Naive thymus-derived CD8-positive, alpha-beta T cell (primary cell): ENCODE results near the gene TRAPPC14. TPM values are rescaled to one million over a fixed set of nuclear protein-coding genes. Genes with fewer than 3 reads are reported as not detected.
"Not testable (repeated sequence)": the region's sequence is repeated elsewhere in the genome, so short reads cannot be mapped to it uniquely, and the experiment has no call there.

ENCODE experiments used
- ATAC-seq, 2 donors: fragments of 150-1000 bp; cut with Tn5 transposase in 1 of 2; sonication (Bioruptor Pico), chemical (Tn5 transposase) in 1 of 2; 1 replicate in 1 of 2; 2 replicates in 1 of 2; pipeline ENCODE4 v1.10.0; 2021; ENCODE audit warnings: mild to moderate bottlenecking in 2 of 2, moderate library complexity in 2 of 2
- POLR2A ChIA-PET: fragments of 350-600 bp; sonication (Branson Sonifier 250); formaldehyde crosslinking; loops from one replicate; lab custom pipeline; 2021; ENCODE audit warnings: antibody characterized with exemption; lab: Charles Lee
- DNase-seq, 10 donors: peaks; one replicate each; pipeline versions ENCODE4 v3.0.0 to v3.0.0-alpha.2; 2020 to 2022
- H3K27ac Mint-ChIP-seq, 10 donors: one replicate each; pipeline ENCODE4 v1.8.0; 2020 to 2022; ENCODE audit warnings: mild to moderate bottlenecking in 10 of 10, mixed read lengths in 10 of 10, moderate library complexity in 4 of 10, inconsistent platforms in 1 of 10
- H3K27me3 Mint-ChIP-seq, 5 donors: one replicate each; pipeline ENCODE4 v1.8.0; 2021 to 2022; ENCODE audit warnings: mixed read lengths in 5 of 5
- H3K36me3 Mint-ChIP-seq, 3 donors: one replicate each; pipeline ENCODE4 v1.8.0; 2020 to 2022; ENCODE audit warnings: mixed read lengths in 3 of 3, mild to moderate bottlenecking in 2 of 3, inconsistent platforms in 1 of 3
- H3K4me1 Mint-ChIP-seq, 4 donors: one replicate each; pipeline ENCODE4 v1.8.0; 2021 to 2022; ENCODE audit warnings: mixed read lengths in 4 of 4
- H3K4me3 Mint-ChIP-seq, 10 donors: one replicate each; pipeline ENCODE4 v1.8.0; 2020 to 2022; ENCODE audit warnings: mild to moderate bottlenecking in 10 of 10, mixed read lengths in 10 of 10, moderate library complexity in 6 of 10, inconsistent platforms in 1 of 10
- H3K9me3 Mint-ChIP-seq, 9 donors: one replicate each; pipeline ENCODE4 v1.8.0; 2020 to 2022; ENCODE audit warnings: mixed read lengths in 9 of 9, mild to moderate bottlenecking in 3 of 9, inconsistent platforms in 1 of 9, moderate library complexity in 1 of 9
- polyA plus RNA-seq, 3 donors: library from polyadenylated mRNA; unstranded; fragments of 300-500 nt; fragmentation: Illumina TruSeq; gene quantifications; one replicate each; pipeline ENCODE4 v1.2.3, GENCODE V29; 2021
- total RNA-seq, 8 experiments: library from RNA in 2 of 8; stranded (reverse) in 2 of 8; gene quantifications; one replicate each; pipeline ENCODE4 v1.2.3 and lab custom pipeline; 2021 to 2026

TRAPPC14 gene
- total RNA-seq (100 to 1,000 TPM; 103 to 109 TPM), polyA plus RNA-seq (1 to 10 TPM; 2.1 to 4.5 (median 2.4) TPM), total RNA-seq (lab: John Stamatoyannopoulos, UW) (35.9 to 80.0 (median 56.7) reads per million in 6 experiments)

GRCh38 chr7:100158229-100159098, at the start of gene TRAPPC14:
TSS of gene TRAPPC14 (minus strand) at chr7:100158723. CDS start at chr7:100158499, 224 bp downstream.
- peak within 1 kb of the TSS; percentile 77 to 95 (median 92) for H3K27ac Mint-ChIP-seq
- H3K4me3 Mint-ChIP-seq: peak within 1 kb of the TSS; percentile 79 to 90 (median 88)

GRCh38 chr7:100204454-100204853, 45.9 kb upstream of the TRAPPC14 start:
- Mint-ChIP-seq H3K4me3 (peak overlapping the region in 1 of 10 donors; percentile 46), H3K27ac (peak overlapping the region in 1 of 10 donors; percentile 19), H3K27me3 (no peaks in the 10 kb centered on the region), H3K36me3 (no peaks in the 10 kb centered on the region), H3K9me3 (no peaks in the 10 kb centered on the region), H3K4me1 (peaks cover 15 to 23% (median 16%) of the 10 kb centered on the region in 4 donors)
- DNase-seq (no peak), ATAC-seq (no peak)
- POLR2A ChIA-PET: interaction anchor here (0.6 kb wide), 1 partner anchor 27 kb away, joined by 5 read pairs; no protein-coding TSS in a partner anchor

More at GRCh38 chr7:100158229-100159098, at the start of gene TRAPPC14:
- Mint-ChIP-seq H3K27me3 (no peaks in the 10 kb centered on the region), H3K9me3 (no peaks in the 10 kb centered on the region), H3K36me3 (peaks cover 0 to 35% (median 2%) of the 10 kb centered on the region in 3 donors), H3K4me1 (peaks cover 18 to 64% (median 55%) of the 10 kb centered on the region in 4 donors)
- peak; percentile 80 to 94 (median 88) for DNase-seq
- POLR2A ChIA-PET: interaction anchor here (0.7 to 18.7 kb wide), 12 partner anchors 5 to 270 kb away, joined by 3 to 358 read pairs (median 7); partner anchors contain the start of genes GAL3ST4, GPC2, LAMTOR4 and MBLAC1
- peak; percentile 77 to 85 for ATAC-seq

- Mint-ChIP-seq H3K27me3 (no peaks in the 10 kb centered on the region), H3K36me3 (no peaks in the 10 kb centered on the region), H3K4me3 (no peak overlapping the region), H3K4me1 (peaks cover 0 to 20% (median 2%) of the 10 kb centered on the region in 4 donors), H3K27ac (peak overlapping the region in 1 of 10 donors; percentile 51), H3K9me3 (no peaks in the 10 kb centered on the region)
- ATAC-seq (no peak), DNase-seq (no peak)
- POLR2A ChIA-PET: interaction anchor here (0.8 to 1.2 kb wide), 4 partner anchors 9 to 42 kb away, joined by 3 to 4 read pairs (median 3); partner anchors contain the start of genes PVRIG and TRAPPC14
Measured at GRCh38 chr7:100200693-100201092, 42.2 kb upstream of the TRAPPC14 start.

GRCh38 chr7:100198266-100198665, 39.7 kb upstream of the TRAPPC14 start:
- H3K36me3 Mint-ChIP-seq: no peaks in the 10 kb centered on the region
- no peak overlapping the region for H3K4me3 Mint-ChIP-seq
- ATAC-seq (no peak), DNase-seq (no peak)
- no peaks in the 10 kb centered on the region for H3K9me3 Mint-ChIP-seq
- H3K4me1 Mint-ChIP-seq: peaks cover 3 to 42% (median 12%) of the 10 kb centered on the region in 4 donors
- H3K27me3 Mint-ChIP-seq: no peaks in the 10 kb centered on the region
- POLR2A ChIA-PET: no interaction called here
- H3K27ac Mint-ChIP-seq: no peak overlapping the region

- not testable (repeated sequence) for H3K9me3 Mint-ChIP-seq, H3K4me3 Mint-ChIP-seq, H3K36me3 Mint-ChIP-seq, DNase-seq, ATAC-seq, H3K27me3 Mint-ChIP-seq
- POLR2A ChIA-PET: interaction anchor here (1.0 to 1.3 kb wide), 2 partner anchors 15 to 19 kb away, joined by 3 to 4 read pairs; no protein-coding TSS in a partner anchor
- peaks cover 10 to 66% (median 32%) of the 10 kb centered on the region in 4 donors for H3K4me1 Mint-ChIP-seq
- H3K27ac Mint-ChIP-seq: peak overlapping the region in 1 of 10 donors; percentile 32
Measured at GRCh38 chr7:100195901-100196322, 37.4 kb upstream of the TRAPPC14 start.

- H3K27ac Mint-ChIP-seq: peak overlapping the region in 3 of 10 donors; percentile 19 to 46 (median 43)
- H3K4me1 Mint-ChIP-seq: peaks cover 11 to 69% (median 38%) of the 10 kb centered on the region in 4 donors
- DNase-seq: no peak
- peak overlapping the region in 1 of 10 donors; percentile 6 for H3K4me3 Mint-ChIP-seq
- H3K36me3 Mint-ChIP-seq: no peaks in the 10 kb centered on the region
- H3K27me3 Mint-ChIP-seq: no peaks in the 10 kb centered on the region
- H3K9me3 Mint-ChIP-seq: no peaks in the 10 kb centered on the region
- ATAC-seq: no peak
- POLR2A ChIA-PET: interaction anchor here (1.3 kb wide), 1 partner anchor 20 kb away, joined by 3 read pairs; no protein-coding TSS in a partner anchor
Measured at GRCh38 chr7:100195222-100195621, 36.7 kb upstream of the TRAPPC14 start.

GRCh38 chr7:100192969-100193368, 34.4 kb upstream of the TRAPPC14 start:
- POLR2A ChIA-PET: interaction anchor here (0.6 to 2.8 kb wide), 4 partner anchors 9 to 75 kb away, joined by 3 to 10 read pairs (median 4); no protein-coding TSS in a partner anchor
- Mint-ChIP-seq H3K9me3 (no peaks in the 10 kb centered on the region), H3K4me3 (peak overlapping the region in 3 of 10 donors; percentile 3 to 31 (median 24)), H3K36me3 (no peaks in the 10 kb centered on the region), H3K4me1 (peaks cover 12 to 63% (median 44%) of the 10 kb centered on the region in 4 donors), H3K27ac (peak overlapping the region in 7 of 10 donors; percentile 10 to 88 (median 46)), H3K27me3 (no peaks in the 10 kb centered on the region)
- no peak for DNase-seq
- no peak for ATAC-seq

- not testable (repeated sequence) for H3K36me3 Mint-ChIP-seq, H3K27me3 Mint-ChIP-seq, H3K9me3 Mint-ChIP-seq, DNase-seq, ATAC-seq
- peak overlapping the region in 5 of 10 donors; percentile 19 to 45 (median 26) for H3K4me3 Mint-ChIP-seq
- peak overlapping the region in 8 of 10 donors; percentile 21 to 88 (median 59) for H3K27ac Mint-ChIP-seq
- POLR2A ChIA-PET: interaction anchor here (0.6 to 2.8 kb wide), 2 partner anchors 13 to 18 kb away, joined by 3 to 10 read pairs; no protein-coding TSS in a partner anchor
- H3K4me1 Mint-ChIP-seq: peaks cover 10 to 63% (median 44%) of the 10 kb centered on the region in 4 donors
Measured at GRCh38 chr7:100192281-100192862, 33.8 kb upstream of the TRAPPC14 start.

- Mint-ChIP-seq H3K4me1 (peaks cover 9 to 63% (median 44%) of the 10 kb centered on the region in 4 donors), H3K27ac (peak overlapping the region in 9 of 10 donors; percentile 21 to 88 (median 68))
- POLR2A ChIA-PET: interaction anchor here (0.8 kb wide), 1 partner anchor 43 kb away, joined by 4 read pairs; the partner anchor contains the start of gene LAMTOR4
Measured at GRCh38 chr7:100191775-100192174, 33.3 kb upstream of the TRAPPC14 start.

GRCh38 chr7:100190048-100190711, 31.7 kb upstream of the TRAPPC14 start:
- H3K4me3 Mint-ChIP-seq: no peak overlapping the region
- H3K27me3 Mint-ChIP-seq: no peaks in the 10 kb centered on the region
- no peaks in the 10 kb centered on the region for H3K36me3 Mint-ChIP-seq
- no peaks in the 10 kb centered on the region for H3K9me3 Mint-ChIP-seq
- POLR2A ChIA-PET: interaction anchor here (0.5 to 2.5 kb wide), 13 partner anchors 9 to 154 kb away, joined by 3 to 10 read pairs (median 4); partner anchors contain the start of genes GPC2, LAMTOR4, PVRIG and STAG3
- DNase-seq: peak in 4 of 10 donors; percentile 25 to 68 (median 61)
- H3K27ac Mint-ChIP-seq: peak overlapping the region in 9 of 10 donors; percentile 14 to 88 (median 65)
- peaks cover 9 to 55% (median 41%) of the 10 kb centered on the region in 4 donors for H3K4me1 Mint-ChIP-seq
- ATAC-seq: peak; percentile 83 to 93

More at GRCh38 chr7:100191775-100192174, 33.3 kb upstream of the TRAPPC14 start:
- no peak for ATAC-seq
- H3K36me3 Mint-ChIP-seq: no peaks in the 10 kb centered on the region
- no peaks in the 10 kb centered on the region for H3K9me3 Mint-ChIP-seq
- H3K27me3 Mint-ChIP-seq: no peaks in the 10 kb centered on the region
- peak overlapping the region in 5 of 10 donors; percentile 5 to 45 (median 26) for H3K4me3 Mint-ChIP-seq
- DNase-seq: no peak

- POLR2A ChIA-PET: interaction anchor here (1.3 to 2.5 kb wide), 3 partner anchors 18 to 40 kb away, joined by 3 to 10 read pairs (median 6); partner anchors contain the start of gene LAMTOR4
- Mint-ChIP-seq H3K9me3 (no peaks in the 10 kb centered on the region), H3K27me3 (no peaks in the 10 kb centered on the region)
Measured at GRCh38 chr7:100189061-100189460, 30.5 kb upstream of the TRAPPC14 start.

More at GRCh38 chr7:100189061-100189460, 30.5 kb upstream of the TRAPPC14 start:
- no peaks in the 10 kb centered on the region for H3K36me3 Mint-ChIP-seq
- ATAC-seq (no peak), DNase-seq (no peak)
- H3K4me1 Mint-ChIP-seq: peaks cover 9 to 43% (median 34%) of the 10 kb centered on the region in 4 donors
- peak overlapping the region in 1 of 10 donors; percentile 57 for H3K27ac Mint-ChIP-seq
- no peak overlapping the region for H3K4me3 Mint-ChIP-seq
